Gastroesophageal sphincter (tissue), 3 donors: ENCODE results near the gene RASD1.

Experiments used
- POLR2A ChIP-seq, 2 donors: fragments of 450-650 bp; IDR thresholded peaks; one replicate each; pipeline ENCODE4 v1.6.1; 2017; ENCODE audit warnings: antibody characterized with exemption in 2 of 2, mild to moderate bottlenecking in 2 of 2, moderate library complexity in 1 of 2
- POLR2AphosphoS5 ChIP-seq: sonication (generic); formaldehyde crosslinking; IDR thresholded peaks from one replicate; pipeline ENCODE4 v1.6.1; 2017; ENCODE audit warnings: antibody characterized with exemption
- TF ChIP-seq, protein P1 (sequence below), 4 experiments: fragments of 200-600 bp in 2 of 4; fragments of 450-650 bp in 2 of 4; sonication (generic) in 1 of 4; IDR thresholded peaks; one replicate each; pipeline ENCODE4 v1.5.1; 2017 to 2019; ENCODE audit warnings: antibody characterized with exemption in 4 of 4, mild to moderate bottlenecking in 2 of 4, moderate library complexity in 2 of 4

DNA sequence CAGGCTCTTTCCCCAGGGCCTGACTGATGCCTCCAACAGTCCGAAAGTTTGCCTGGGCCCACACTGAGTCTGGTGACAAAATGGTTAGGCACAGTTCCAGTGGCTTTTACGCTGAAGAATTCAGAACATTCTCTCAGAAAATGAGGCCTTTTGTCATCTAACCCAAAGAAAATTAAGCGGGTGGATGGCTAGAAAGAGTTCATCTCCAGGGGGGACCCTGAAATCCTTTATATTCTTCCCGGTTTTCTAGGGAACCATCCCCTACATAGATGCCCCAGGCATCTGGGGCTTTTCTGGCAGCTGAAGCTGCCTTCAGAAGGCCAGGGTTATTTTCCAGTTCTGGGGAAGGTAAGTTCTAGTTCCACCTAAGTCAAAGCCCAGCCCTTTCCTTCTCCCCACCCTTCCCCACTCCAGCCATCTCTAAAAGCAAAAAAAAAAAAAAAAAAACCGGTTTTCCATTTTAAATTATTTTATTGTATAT, 2.2 kb downstream of the RASD1 start:
- TF ChIP-seq, protein P1, sequence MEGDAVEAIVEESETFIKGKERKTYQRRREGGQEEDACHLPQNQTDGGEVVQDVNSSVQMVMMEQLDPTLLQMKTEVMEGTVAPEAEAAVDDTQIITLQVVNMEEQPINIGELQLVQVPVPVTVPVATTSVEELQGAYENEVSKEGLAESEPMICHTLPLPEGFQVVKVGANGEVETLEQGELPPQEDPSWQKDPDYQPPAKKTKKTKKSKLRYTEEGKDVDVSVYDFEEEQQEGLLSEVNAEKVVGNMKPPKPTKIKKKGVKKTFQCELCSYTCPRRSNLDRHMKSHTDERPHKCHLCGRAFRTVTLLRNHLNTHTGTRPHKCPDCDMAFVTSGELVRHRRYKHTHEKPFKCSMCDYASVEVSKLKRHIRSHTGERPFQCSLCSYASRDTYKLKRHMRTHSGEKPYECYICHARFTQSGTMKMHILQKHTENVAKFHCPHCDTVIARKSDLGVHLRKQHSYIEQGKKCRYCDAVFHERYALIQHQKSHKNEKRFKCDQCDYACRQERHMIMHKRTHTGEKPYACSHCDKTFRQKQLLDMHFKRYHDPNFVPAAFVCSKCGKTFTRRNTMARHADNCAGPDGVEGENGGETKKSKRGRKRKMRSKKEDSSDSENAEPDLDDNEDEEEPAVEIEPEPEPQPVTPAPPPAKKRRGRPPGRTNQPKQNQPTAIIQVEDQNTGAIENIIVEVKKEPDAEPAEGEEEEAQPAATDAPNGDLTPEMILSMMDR (IDR thresholded peaks at IDR 0.05), result no peak
- TF ChIP-seq POLR2A (IDR thresholded peaks at IDR 0.05) (no peak), POLR2AphosphoS5 (no peak)
